IPS-NIHi7 (cell line): ENCODE measurements around the gene MAST3.
"Not testable (repeated sequence)": the region's sequence is repeated elsewhere in the genome, so short reads cannot be mapped to it uniquely, and the experiment has no call there.

Source experiments
- DNase-seq: peaks from one replicate; pipeline ENCODE4 v3.0.0; 2012; ENCODE audit warnings: mixed read lengths; ENCODE audit errors: extremely low spot score

The MAST3 gene

DNA sequence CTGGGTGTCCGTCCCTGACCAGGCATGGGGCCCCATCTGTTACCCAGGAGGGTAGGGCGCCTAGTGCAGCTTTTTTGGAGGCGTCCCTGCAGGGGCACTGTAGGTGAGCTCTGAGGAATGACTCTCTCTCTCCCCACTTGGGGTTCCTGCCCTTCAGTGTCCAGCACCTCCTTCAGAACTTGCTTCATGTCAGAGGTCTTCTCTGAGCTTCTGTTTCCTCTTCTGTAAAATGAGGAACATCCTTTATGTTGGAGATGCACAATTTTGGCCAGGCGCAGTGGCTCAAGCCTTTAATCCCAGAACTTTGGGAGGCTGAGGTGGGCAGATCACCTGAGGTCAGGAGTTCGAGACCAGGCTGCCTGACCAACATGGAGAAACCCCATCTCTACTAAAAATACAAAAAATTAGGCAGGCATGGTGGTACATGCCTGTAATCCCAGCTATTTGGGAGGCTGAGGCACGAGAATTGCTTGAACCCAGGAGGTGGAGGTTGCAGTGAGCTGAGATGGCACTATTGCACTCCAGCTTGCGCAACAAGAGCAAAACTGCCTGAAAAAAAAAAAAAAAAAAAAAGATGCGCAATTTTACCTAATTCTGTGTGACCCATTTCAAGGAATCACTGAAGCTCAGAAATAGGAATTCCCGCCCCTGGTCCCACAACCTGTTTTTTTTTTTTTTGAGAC, 40.2 kb downstream of the MAST3 start:
- no peak for DNase-seq

DNA sequence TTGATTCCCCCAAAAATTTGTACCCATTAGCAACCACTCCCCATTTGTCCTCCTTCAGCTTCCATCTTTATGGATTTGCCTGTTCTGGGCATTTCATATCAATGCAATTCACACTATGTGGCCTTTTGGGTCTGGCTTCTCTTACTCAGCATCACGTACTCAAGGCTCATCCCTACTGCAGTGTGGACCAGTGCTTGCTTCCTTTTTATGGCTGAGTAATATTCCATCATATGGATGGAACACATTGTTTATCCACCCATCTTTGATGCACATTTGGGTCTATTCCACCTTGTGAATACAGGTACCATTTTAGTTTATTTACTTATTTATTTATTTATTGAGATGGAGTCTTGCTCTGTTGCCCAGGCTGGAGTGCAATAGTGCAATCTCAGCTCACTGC, 42.9 kb downstream of the MAST3 start:
- DNase-seq = no peak

DNA sequence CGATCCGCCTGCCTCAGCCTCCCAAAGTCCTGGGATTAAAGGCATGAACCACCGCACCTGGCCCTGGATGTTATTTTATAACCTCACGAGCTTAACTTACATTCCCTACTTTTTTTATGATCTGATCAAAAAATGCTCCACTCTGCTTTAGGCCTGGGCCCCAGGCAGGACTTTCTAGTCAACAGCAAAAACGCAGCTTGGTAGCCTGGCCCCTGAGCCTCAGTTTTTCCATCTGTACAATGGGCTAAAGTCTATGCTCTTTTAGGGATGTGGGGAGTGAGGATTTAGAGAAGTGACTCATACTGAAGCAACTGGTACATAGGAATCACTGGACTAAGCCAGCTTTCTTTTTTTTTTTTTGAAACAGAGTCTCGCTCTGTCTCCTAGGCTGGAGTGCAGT, 43.5 kb downstream of the MAST3 start:
- DNase-seq = no peak

DNA sequence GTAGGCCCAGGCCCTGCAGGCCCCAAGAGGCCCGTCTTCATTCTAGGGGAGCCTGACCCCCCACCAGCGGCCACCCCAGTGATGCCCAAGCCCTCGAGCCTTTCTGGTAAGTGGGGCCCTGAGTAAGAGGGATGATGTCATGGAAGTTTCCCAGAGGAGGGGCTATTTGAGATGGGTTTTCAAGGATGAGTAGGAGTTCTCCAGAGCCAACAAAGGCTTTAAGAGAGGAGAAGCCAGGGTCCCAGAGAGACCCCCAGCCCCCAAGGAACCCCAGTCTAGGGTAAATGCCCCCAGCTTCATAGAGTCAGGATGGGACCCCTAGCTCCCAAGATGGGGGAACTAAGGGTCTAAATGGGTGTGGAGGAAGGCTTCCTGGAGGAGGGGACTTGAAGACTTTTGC, 46.3 kb downstream of the MAST3 start:
- DNase-seq = no peak

DNA sequence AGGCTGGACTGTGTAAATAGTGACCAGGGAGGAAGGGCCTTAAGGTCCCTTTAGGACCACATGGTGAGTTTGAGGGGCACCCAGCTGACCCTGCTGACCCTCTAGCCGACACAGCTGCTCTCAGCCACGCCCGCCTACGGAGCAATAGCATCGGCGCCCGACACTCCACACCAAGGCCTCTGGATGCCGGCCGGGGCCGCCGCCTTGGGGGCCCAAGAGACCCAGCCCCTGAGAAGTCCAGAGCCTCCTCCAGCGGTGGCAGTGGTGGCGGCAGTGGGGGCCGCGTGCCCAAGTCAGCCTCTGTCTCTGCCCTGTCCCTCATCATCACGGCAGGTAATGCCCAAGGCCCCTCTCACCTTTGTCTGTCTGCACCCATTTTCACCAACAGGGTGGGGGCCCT, 46.8 kb downstream of the MAST3 start:
- no peak for DNase-seq

DNA sequence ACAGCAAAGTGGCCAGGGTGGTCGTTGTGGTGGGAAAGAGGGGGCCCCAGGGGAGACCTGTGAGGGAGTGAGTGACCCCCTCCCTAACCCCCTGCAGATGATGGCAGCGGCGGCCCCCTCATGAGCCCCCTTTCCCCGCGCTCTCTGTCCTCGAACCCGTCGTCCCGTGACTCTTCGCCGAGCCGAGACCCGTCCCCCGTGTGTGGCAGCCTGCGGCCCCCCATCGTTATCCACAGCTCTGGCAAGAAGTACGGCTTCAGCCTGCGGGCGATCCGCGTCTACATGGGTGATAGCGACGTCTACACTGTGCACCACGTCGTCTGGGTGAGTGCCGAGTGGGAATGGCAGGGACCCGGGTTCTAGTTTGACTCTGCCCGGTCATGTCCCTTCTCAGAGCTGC, 47.3 kb downstream of the MAST3 start:
- no peak for DNase-seq

DNA sequence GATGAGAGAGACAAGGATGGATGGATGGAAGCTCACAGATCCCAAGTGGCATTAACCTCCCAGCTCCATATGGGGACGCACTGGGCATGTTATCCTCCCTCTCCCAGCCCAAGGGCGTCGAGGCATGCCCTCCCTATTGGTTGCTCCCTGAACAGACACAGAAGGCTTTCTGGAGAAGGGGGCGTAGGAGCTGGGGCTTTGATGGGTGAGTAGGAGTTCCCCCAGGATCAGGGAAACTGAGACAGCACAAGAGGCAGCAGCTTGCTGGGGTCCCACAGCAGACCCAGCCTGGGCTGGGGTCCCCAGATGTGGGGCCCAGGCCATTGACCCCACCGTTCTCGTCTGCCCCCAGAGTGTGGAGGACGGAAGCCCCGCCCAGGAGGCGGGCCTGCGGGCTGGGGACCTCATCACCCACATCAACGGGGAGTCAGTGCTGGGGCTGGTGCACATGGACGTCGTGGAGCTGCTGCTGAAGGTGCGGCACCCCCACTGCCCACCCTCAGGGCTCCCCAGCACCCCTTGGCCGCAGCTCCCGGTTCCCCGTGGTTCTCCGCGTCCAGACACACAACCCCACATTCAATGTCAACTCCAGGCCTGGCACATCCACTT, 47.9 kb downstream of the MAST3 start:
- no peak for DNase-seq

DNA sequence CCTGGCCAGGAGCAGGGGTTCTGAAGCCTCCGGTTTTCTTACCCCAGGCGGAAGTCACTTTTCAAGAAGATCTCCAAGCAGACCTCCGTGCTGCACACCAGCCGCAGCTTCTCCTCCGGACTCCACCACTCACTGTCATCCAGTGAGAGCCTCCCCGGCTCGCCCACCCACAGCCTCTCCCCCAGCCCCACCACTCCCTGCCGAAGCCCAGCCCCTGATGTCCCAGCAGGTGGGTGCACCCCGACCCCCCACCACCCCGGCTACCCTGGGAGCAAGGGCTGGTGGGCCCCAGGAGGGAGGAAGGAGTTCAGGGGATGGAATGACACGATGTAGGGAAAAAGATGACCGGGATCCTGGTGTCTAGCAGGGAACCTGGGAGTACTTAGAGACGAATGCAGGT, 49.8 kb downstream of the MAST3 start:
- no peak for DNase-seq

DNA sequence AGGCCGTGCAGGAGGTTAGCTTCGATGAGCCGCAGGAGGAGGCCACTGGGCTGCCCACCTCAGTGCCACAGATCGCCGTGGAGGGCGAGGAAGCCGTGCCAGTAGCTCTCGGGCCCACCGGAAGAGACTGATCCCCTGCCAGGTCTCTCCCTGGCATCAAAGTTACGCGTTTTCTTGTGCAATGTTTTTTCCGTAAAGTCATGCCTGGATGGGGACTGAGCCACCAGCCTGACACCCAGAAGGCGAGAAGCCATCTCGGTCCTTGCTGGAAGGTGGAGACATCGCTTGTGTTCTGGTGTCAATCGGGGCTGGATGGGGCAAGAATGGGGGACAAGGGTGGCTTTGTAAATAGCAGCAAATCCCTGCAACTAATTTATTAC, 52.0 kb downstream of the MAST3 start:
- DNase-seq = no peak

DNA sequence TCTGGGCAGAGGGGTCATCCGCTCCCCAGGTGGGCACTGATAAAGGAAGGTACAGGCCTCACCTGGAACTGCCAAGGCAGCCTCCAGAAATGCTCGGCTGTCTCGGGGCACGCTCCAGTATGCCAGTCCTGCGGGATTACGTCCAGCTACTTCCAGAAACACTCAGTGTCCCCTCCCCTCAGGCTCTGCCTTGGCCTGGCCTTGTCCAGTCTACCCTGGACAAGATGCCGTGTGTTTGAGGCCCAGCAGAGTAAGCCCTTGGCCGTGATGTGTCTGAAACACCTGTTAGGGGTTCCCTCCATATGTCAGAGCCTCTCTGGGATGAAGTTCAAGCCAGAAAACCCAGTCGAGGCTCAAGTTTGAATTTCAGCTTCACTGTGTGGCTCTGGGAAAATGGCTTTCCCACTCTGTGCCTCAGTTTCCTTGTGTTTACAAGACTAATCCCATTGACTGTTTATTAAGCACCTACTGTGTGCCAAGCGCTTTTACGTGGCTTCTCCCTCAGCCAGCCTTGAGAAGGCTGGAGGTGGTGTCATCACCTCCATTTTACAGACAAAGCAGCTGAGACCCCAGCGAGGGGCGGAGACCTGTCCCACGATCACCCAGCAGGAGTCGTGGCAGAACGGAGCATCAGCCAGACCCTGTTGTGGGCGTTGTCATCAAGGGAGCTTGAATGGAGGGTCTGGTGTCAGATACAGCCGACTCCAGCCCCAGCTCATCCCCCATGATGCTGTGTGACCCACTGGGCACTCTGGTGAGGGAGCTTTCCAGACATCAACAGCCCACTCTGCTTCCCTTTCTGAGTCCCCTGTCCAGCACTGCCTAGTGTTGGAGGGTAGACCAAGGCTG, 53.4 kb downstream of the MAST3 start:
- no peak for DNase-seq

DNA sequence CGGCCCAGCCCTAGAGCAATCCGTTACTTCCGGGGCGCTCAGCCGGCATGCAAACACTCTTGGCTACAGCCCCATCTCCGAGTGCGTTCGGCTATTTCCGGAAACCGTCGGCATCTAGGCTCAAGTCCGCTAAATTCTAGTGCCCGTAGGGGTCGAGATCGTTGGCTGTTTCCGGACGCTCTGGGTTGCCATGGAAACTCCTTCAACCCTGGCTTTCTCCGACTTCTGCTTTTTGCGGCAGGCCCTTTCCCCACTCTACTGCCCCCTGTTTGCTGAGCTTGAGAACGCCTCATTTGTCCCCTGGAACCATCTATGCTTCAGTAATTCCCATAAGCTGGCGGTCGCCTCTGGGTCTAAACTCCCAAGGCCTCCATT, 54.9 kb downstream of the MAST3 start:
- peak; percentile 100 for DNase-seq

DNA sequence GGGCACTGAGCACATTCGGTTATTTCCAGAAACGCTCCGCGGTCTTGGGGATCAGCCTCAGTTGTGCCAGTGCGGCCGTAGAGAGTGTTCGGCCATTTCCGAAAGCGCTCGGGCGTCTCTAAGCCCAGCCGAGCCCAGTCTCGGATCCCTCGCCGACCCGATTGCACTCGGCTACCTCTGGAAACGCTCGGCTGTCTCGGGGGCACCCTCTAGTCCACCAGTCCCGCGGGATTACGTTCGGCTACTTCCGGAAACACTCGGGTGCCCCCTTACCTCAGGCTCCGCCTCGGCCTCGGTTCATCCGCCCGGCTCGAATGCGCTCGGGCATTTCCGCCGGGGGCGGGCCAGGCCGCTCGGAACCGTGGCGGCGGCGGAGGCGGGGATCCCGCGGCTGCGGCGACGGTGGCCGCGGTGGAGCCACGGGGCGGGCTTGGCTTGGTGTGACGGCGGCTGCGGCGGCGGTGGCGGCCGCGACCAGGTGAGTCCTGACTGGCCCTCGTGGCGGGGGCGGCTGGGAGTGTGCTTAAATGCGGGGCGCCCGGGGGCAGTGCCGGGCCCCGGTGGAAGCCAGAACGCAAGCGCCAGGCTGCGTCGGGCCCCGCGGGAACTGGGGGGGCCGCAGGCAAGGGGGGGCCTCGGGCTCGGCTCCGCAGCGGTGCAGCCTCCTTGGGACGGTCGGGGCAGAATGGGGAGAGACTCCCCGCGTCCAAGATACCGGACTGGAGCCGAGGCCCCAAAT, 55.4 kb downstream of the MAST3 start, which contains the start of gene PIK3R2:
PIK3R2 (plus strand) TSS at position 347 of the 739 bp plus-strand sequence. CDS start 2,717 bp downstream, outside the sequence.
- peak; percentile 99 for DNase-seq

DNA sequence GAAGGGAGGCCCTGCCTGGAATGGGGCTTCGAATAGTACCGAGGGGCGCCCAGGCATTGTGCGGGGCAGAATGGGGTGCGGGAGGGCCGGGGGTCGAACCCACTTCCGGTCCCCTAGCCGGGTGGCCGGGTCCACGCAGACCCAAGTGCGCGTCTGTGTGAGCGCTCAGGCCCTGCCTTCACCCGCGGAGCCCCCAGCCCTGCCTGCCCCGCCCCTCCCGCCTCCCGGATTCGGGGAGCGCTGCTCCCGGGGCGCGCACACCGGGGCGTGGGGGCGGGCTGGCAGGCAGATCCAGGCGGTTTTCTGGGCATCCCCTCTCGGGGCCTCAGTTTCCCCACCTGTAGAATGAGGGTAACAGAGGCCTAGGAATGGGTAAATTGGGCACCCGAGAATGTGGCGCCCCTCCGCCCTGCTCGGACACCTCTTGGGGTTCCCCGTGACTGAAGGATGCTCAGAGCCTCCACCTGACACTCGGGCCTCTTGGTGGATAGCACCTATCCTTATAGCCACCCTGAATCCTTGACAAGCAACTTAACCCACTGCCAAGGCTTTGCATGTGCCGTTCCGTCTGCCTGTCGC, 56.1 kb downstream of the MAST3 start:
- no peak for DNase-seq

DNA sequence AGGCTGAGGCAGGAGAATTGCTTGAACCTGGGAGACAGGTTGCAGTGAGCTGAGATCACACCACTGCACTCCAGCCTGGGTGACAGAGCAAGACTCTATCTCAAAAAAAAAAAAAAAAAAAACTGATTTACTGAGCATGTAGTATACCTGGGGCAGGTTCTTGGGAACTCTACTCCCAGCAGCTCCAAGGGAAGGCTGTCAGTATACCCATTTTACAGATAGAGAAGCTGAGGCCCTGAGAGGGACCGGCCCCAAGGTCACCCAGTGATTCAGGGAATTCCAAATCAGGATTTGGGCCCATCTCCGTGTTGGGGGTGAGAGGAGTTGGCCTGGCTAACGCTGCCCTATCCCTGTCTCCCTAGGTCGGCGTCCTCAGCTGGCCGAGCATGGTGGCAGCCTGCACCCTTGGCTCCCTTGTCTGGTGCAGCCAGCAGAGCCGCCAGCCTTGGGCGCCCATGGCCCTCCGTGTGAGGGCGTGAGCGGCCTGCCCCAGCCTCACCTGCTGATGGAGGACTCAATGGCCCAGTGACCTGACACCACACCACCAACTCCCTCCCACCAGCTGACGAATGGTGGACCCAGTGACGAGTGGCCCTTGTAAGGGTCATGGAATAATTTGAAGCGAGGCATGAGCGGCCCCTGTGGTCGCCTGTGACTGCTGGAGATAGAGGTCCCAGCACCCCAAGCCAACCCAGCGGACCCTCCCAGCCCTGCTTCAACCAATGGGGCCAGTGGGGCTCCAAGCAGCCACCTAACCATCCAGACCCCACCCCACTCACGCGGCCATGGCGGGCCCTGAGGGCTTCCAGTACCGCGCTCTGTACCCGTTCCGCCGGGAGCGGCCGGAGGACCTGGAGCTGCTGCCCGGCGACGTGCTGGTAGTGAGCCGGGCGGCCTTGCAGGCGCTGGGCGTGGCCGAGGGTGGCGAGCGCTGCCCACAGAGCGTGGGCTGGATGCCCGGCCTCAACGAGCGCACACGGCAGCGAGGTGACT, 57.8 kb downstream of the MAST3 start:
- no peak for DNase-seq

DNA sequence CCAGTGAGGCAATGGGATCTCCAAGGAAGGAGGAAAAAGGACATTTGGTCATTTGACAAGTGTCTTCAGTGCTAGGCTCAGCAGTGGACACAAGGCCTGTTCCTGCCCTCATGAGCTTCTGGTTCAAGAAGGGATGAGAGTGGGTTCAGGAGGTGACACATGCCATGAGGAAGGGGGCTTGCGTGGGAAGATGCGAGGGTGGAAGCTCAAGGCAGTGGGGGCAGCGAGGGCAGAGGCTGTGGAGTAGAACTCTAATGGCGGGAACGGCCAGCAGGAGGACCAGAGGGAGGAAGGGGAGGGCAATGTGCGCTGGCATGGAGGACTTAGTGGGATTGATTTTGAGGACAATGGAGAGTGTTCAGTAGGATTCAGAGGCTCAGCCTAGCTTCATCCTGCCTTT, 58.7 kb downstream of the MAST3 start:
- DNase-seq = no peak

DNA sequence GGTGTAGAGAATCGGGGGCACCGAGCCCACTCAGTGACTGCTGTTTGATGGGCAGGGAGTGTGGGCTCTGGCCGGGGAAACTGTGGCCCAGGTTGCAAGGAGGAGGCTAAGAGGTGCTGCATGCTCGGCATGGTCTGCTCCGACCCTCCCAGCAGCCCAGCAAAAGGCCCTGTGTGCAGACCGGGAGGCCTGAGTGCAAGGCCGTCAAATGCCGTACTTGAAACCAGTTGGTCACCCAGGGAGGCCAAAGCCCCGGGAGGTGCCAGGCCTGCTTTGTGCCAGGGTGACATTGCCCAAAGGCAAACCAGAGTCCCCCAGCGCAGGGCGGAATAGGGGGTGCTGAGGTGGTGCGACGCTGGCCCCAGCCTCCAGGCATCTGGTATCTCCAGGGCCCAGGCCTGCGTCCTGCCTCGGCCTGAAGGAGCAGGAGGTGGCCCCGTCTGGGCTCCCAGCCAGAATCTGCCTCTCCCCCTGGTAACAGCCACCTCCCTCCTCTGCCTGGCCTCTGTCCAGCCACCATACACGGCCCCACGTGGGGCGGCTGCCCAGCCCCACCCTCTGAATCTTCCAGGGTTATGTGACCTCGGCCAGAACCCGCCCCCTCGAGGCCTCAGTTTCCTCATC, 59.4 kb downstream of the MAST3 start:
- DNase-seq = no peak

DNA sequence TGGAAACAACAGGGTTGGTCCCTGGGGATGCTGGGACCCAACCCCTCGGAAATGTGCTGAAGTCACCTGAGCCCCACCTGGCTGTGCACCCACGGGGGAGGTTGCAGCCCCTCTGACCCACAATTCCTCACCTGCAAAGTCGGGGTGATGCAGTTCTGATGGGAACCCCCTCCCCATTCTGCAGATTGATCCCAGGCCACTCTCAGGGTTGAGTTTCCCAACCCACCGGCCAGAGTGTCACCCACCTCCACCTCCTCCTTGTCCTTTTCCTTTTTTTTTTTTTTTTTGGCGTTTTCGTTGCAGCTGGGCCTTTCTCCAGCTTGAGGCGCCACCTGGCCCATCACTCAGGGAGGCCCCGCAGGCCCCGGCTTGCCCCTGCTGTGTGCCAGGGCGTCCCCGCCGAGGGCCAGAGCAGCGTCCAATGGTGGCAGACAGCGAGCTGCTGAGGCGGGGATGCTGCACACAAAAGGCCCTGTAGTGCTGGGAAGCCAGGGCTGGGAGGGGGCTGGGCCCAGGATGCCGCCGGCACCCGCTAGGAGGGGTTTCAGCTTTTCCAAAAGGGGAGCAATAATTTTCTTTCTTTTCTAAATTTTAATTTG, 60.0 kb downstream of the MAST3 start:
- DNase-seq = peak; percentile 53

DNA sequence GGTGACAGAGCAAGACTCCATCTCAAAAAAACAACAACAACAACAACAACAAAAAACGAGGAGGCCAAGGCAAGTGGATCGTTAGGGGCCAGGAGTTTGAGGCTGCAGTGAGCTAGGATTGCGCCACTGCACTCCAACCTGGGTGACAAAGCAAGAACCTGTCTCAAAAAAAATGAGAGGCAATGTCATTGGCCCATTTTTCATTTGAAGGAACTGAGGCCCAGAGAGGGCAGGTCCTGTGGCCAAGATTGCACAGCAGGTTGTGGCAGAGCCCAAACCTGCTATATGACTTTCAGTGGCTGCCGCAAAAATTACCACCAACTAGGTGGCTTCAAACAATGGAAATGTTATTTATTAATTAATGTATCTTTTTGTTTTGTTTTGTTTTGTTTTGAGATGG, 60.9 kb downstream of the MAST3 start:
- DNase-seq = no peak

DNA sequence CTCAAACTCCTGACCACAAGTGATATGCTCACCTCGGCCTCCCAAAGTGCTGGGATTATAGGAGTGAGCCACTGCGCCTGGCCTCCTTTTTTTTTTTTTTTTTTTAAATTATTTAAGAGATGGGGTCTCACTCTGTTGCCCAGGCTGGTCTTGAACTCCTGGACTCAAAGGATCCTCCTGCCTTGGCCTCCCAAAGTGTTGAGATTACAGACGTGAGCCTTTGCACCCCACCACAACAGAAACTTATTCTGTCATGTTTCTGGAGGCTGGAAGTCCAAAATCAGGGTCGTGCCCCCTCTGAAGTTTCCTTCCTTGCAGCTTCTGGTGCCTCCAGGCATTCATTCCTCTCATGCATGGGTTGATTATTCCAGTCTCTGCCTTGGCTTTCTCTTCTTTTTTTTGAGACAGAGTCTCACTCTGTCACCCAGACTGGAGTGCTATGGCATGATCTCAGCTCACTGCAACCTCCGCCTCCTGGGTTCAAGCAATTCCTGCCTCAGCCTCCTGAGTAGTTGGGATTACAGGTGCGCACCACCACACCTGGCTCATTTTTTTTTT, 61.6 kb downstream of the MAST3 start:
- not testable (repeated sequence) for DNase-seq
